Measurements from ENCODE around the gene C22orf23.

DNA sequence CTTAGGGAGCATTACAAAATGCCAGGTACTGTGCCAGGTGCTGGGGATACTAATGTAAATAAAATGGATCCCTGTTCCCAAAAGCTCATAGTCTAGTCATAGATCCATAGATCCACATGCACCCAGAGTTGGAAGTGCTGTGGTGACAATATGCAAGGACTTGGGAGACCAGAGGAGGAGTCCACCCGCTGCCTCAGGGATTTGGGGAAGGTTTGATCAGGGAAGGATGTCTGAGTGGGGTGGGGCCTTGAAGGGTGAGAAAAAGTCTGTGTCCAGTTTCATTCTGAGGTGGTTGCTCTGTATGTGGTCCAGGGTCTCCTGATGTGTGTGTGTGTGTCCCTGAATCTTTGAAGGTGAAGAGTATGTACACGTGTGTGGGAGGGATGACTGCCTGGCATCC, 21.8 kb upstream of the C22orf23 start:
- TF ChIP-seq, protein P1, sequence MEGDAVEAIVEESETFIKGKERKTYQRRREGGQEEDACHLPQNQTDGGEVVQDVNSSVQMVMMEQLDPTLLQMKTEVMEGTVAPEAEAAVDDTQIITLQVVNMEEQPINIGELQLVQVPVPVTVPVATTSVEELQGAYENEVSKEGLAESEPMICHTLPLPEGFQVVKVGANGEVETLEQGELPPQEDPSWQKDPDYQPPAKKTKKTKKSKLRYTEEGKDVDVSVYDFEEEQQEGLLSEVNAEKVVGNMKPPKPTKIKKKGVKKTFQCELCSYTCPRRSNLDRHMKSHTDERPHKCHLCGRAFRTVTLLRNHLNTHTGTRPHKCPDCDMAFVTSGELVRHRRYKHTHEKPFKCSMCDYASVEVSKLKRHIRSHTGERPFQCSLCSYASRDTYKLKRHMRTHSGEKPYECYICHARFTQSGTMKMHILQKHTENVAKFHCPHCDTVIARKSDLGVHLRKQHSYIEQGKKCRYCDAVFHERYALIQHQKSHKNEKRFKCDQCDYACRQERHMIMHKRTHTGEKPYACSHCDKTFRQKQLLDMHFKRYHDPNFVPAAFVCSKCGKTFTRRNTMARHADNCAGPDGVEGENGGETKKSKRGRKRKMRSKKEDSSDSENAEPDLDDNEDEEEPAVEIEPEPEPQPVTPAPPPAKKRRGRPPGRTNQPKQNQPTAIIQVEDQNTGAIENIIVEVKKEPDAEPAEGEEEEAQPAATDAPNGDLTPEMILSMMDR (IDR thresholded peaks at IDR 0.05): no peak
- TF ChIP-seq POLR2A (IDR thresholded peaks at IDR 0.05): no peak

All from Peyer's patch (tissue), 4 donors.